Measurements from ENCODE around the gene ISG20L2.

DNA sequence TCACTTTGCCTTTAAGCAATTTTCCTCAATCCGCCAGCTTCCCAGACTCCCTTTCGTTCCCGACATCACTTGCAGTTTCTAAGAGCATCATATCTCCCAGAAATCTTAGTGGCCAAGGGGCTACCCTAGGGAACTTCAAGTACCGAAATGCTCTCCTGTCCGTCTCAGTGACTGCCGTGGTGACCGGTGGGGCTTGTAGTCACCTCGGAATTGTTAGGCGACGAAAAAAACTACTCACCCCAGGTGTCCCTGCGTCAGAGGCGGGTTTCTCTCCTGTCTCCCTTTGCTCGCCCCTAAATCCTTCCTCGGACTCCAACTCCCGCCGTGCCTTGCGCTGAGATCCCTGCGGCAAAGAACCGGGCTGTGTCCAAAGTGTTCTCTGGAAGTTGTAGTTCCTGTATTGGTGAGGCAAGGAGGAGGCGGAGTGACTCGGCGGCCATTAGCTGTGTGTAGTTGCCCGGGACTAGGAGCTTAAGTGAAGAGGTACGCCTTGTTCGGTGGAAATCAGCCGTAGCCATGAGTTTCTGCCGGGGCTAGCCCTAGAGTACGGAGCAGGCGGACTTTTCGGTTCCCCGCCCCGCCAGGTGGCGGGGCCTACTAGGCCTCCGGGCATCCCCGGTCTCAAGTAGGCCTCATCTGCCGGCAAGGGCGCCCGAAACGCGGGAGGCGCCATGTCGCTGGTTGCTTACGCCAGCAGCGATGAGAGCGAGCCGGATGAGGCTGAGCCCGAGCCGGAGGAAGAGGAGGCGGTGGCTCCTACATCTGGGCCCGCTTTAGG, 38.7 kb upstream of the ISG20L2 start, which contains the start of gene PRCC:
- no peak for TF ChIP-seq SUZ12 (IDR thresholded peaks at IDR 0.05; ENCODE audit: extremely low read depth, insufficient read depth, insufficient read length)
- TF ChIP-seq YY1 (IDR thresholded peaks at IDR 0.05; ENCODE audit: insufficient read depth, insufficient read length), result peak; percentile 90
- TF ChIP-seq ZNF274 (IDR thresholded peaks at IDR 0.05; ENCODE audit: low read depth, low read length), result no peak
